HCT116 (cell line): ENCODE data around the gene ZCCHC3. TPM values are rescaled to one million over a fixed set of nuclear protein-coding genes. Genes with fewer than 3 reads are reported as not detected.
A peak's percentile ranks its signal among the peaks of the same experiment; 100 is the strongest.

Experiments used
- ATAC-seq: fragments of 200-7000 bp; cut with Tn5 transposase; 2 replicates; pipeline ENCODE4 v1.9.1; 2020; ENCODE audit warnings: mild to moderate bottlenecking, moderate library complexity
- BruUV-seq: library from RNA; stranded (reverse); fragments of 400-500 nt; replicated peaks from 2 replicates; lab custom pipeline; 2021; lab: Mats Ljungman, UMichigan
- CTCF ChIA-PET: fragments of 300-600 bp; sonication (Branson Sonifier 250); formaldehyde crosslinking; loops from one replicate; lab custom pipeline; 2021; ENCODE audit warnings: antibody characterized with exemption; lab: Charles Lee
- POLR2A ChIA-PET: fragments of 300-600, 350-600 bp; sonication (Branson Sonifier 250); formaldehyde crosslinking; loops from one replicate; lab custom pipeline; 2021; ENCODE audit warnings: antibody characterized with exemption; lab: Charles Lee
- RAD21 ChIA-PET, 2 experiments: fragments of 300-600 bp; sonication (Branson Sonifier 250); formaldehyde crosslinking; loops; one replicate each; lab custom pipeline; 2023; ENCODE audit warnings: low total read pairs in 2 of 2; ENCODE audit not compliant: uncharacterized antibody in 2 of 2, unreplicated experiment in 2 of 2, low non-redundant PET in 1 of 2; lab: Charles Lee
- DNase-seq: peaks from one replicate; pipeline ENCODE4 v3.0.0-alpha.2; 2010; ENCODE audit warnings: low read depth, low spot score
- H2AFZ ChIP-seq: fragments of 200-600 bp; shearing (Covaris generic), sonication (generic); 2 replicates; pipeline ENCODE4 v1.6.1; 2017; ENCODE audit warnings: low read depth, mixed run types, mixed read lengths, antibody characterized with exemption, low read length; ENCODE audit not compliant: poor library complexity, severe bottlenecking
- H3K27ac ChIP-seq: 2 replicates; pipeline ENCODE4 v1.5.1; 2012; ENCODE audit warnings: low read depth, low read length
- H3K27me3 ChIP-seq: fragments of 200-600 bp; sonication (generic); 2 replicates; pipeline ENCODE4 v1.6.1; 2016; ENCODE audit warnings: mixed run types, low read length, mixed read lengths; ENCODE audit not compliant: insufficient read depth
- H3K36me3 ChIP-seq, 2 experiments: fragments of 200-500 bp in 1 of 2; fragments of 200-600 bp in 1 of 2; sonication (Bioruptor generic) in 1 of 2; sonication (generic) in 1 of 2; 2 replicates each; pipeline versions ENCODE4 v1.5.1 to v1.6.1; 2014 to 2016; ENCODE audit warnings: low read length in 2 of 2, inconsistent platforms in 1 of 2, mixed read lengths in 1 of 2, mixed run types in 1 of 2; ENCODE audit not compliant: insufficient read depth in 2 of 2, control insufficient read depth in 1 of 2
- H3K4me1 ChIP-seq, 2 experiments: fragments of 200-600 bp in 1 of 2; sonication (generic) in 1 of 2; 2 replicates each; pipeline versions ENCODE4 v1.5.1 to v1.6.1; 2012 to 2017; ENCODE audit warnings: low read length in 2 of 2, inconsistent platforms in 1 of 2, mild to moderate bottlenecking in 1 of 2, mixed read lengths in 1 of 2, mixed run types in 1 of 2, moderate library complexity in 1 of 2; ENCODE audit not compliant: insufficient read depth in 2 of 2, control insufficient read depth in 1 of 2
- H3K4me2 ChIP-seq: fragments of 200-600 bp; sonication (generic); 2 replicates; pipeline ENCODE4 v1.6.1; 2017; ENCODE audit warnings: mixed run types, low read length, mixed read lengths
- H3K4me3 ChIP-seq, 2 experiments: fragments of 200-600 bp in 1 of 2; sonication (generic) in 1 of 2; replicated peaks in 1 of 2; 2 replicates each; pipeline ENCODE4 v1.5.1; 2011 to 2016; ENCODE audit warnings: low read length in 2 of 2, control low read depth in 1 of 2, low read depth in 1 of 2, mild to moderate bottlenecking in 1 of 2, mixed read lengths in 1 of 2, mixed run types in 1 of 2
- H3K79me2 ChIP-seq: fragments of 200-600 bp; sonication (generic); 2 replicates; pipeline ENCODE4 v1.6.1; 2017; ENCODE audit warnings: mild to moderate bottlenecking, mixed run types, low read length, moderate library complexity, mixed read lengths; ENCODE audit not compliant: insufficient read depth
- H3K9ac ChIP-seq: fragments of 200-600 bp; sonication (generic); 2 replicates; pipeline ENCODE4 v1.6.1; 2016; ENCODE audit warnings: low read length, mixed read lengths
- H3K9me2 ChIP-seq: fragments of 200-600 bp; sonication (generic), shearing (Covaris generic); 2 replicates; pipeline ENCODE4 v1.6.1; 2017; ENCODE audit warnings: mixed run types, mild to moderate bottlenecking, moderate library complexity; ENCODE audit not compliant: insufficient read depth
- H3K9me3 ChIP-seq, 2 experiments: fragments of 200-500 bp in 1 of 2; fragments of 200-600 bp in 1 of 2; sonication (Bioruptor generic) in 1 of 2; sonication (generic) in 1 of 2; 2 replicates each; pipeline ENCODE4 v1.6.1; 2014 to 2017; ENCODE audit warnings: low read length in 2 of 2, mixed read lengths in 2 of 2, inconsistent platforms in 1 of 2, low read depth in 1 of 2, mild to moderate bottlenecking in 1 of 2, mixed run types in 1 of 2, moderate library complexity in 1 of 2; ENCODE audit not compliant: control insufficient read depth in 1 of 2, insufficient read depth in 1 of 2
- H4K20me1 ChIP-seq: fragments of 200-600 bp; sonication (generic), shearing (Covaris generic); 2 replicates; pipeline ENCODE4 v1.6.1; 2017; ENCODE audit warnings: mixed run types, mild to moderate bottlenecking, moderate library complexity; ENCODE audit not compliant: insufficient read depth
- CBX3 ChIP-seq: IDR thresholded peaks from 2 replicates; pipeline ENCODE4 v1.6.1; 2012; ENCODE audit warnings: low read depth
- CEBPB ChIP-seq: IDR thresholded peaks from 2 replicates; pipeline ENCODE4 v1.6.1; 2012; ENCODE audit warnings: low read depth
- EGR1 ChIP-seq: IDR thresholded peaks from 2 replicates; pipeline ENCODE4 v1.6.1; 2012; ENCODE audit warnings: low read depth
- EZH2phosphoT487 ChIP-seq: fragments of 200-600 bp; IDR thresholded peaks from 2 replicates; pipeline ENCODE4 v1.6.1; 2018; ENCODE audit warnings: antibody characterized with exemption, borderline replicate concordance
- FOSL1 ChIP-seq: IDR thresholded peaks from 2 replicates; pipeline ENCODE4 v1.6.1; 2012; ENCODE audit warnings: low read depth
- POLR2A ChIP-seq: IDR thresholded peaks from 2 replicates; pipeline ENCODE4 v1.7.0; 2011; ENCODE audit warnings: borderline replicate concordance; ENCODE audit not compliant: insufficient read depth, insufficient read length; ENCODE audit errors: extremely low read depth
- POLR2AphosphoS5 ChIP-seq: IDR thresholded peaks from 2 replicates; pipeline ENCODE4 v1.6.1; 2011; ENCODE audit warnings: mild to moderate bottlenecking, low read depth, low read length, moderate library complexity
- RAD21 ChIP-seq: IDR thresholded peaks from 2 replicates; pipeline ENCODE4 v1.6.1; 2012; ENCODE audit warnings: low read depth, mild to moderate bottlenecking
- SIN3A ChIP-seq: IDR thresholded peaks from 2 replicates; pipeline ENCODE4 v1.6.1; 2012; ENCODE audit warnings: low read depth
- SP1 ChIP-seq: IDR thresholded peaks from 2 replicates; pipeline ENCODE4 v1.6.1; 2012; ENCODE audit warnings: low read depth
- SRF ChIP-seq: IDR thresholded peaks from 2 replicates; pipeline ENCODE4 v1.6.1; 2012; ENCODE audit warnings: low read depth
- TCF7L2 ChIP-seq: IDR thresholded peaks from 2 replicates; pipeline ENCODE4 v1.7.0; 2011; ENCODE audit warnings: borderline replicate concordance, inconsistent platforms; ENCODE audit not compliant: insufficient read depth, insufficient read length; ENCODE audit errors: extremely low read depth
- YY1 ChIP-seq: IDR thresholded peaks from 2 replicates; pipeline ENCODE4 v1.6.1; 2011; ENCODE audit warnings: low read length, low read depth, moderate library complexity, mild to moderate bottlenecking; ENCODE audit not compliant: insufficient replicate concordance; ENCODE audit errors: extremely low read depth
- ZBTB33 ChIP-seq: IDR thresholded peaks from 2 replicates; pipeline ENCODE4 v1.6.1; 2011; ENCODE audit warnings: mild to moderate bottlenecking, low read length, moderate library complexity; ENCODE audit not compliant: insufficient replicate concordance; ENCODE audit errors: extremely low read depth
- ZFX ChIP-seq: fragments of 450-650 bp; IDR thresholded peaks from 2 replicates; pipeline ENCODE4 v1.6.1; 2017
- intact Hi-C: fragments of 100-400 bp; cut with micrococcal nuclease; formaldehyde crosslinking; loops from 2 replicates; pipeline ENCODE4 v1.10.0; 2022
- total RNA-seq: library from RNA; stranded (reverse); gene quantifications from one replicate; pipeline ENCODE4 v1.2.1, GENCODE V29; 2021; ENCODE audit not compliant: unreplicated experiment
- TF ChIP-seq, protein P1 (sequence below): IDR thresholded peaks from 2 replicates; pipeline ENCODE4 v1.6.1; 2012; ENCODE audit warnings: low read depth
- TF ChIP-seq, protein P2 (sequence below): IDR thresholded peaks from 2 replicates; pipeline ENCODE4 v1.6.1; 2012

Gene ZCCHC3
- total RNA-seq, 1 experiment from 2014 or later = 19.3 TPM

DNA sequence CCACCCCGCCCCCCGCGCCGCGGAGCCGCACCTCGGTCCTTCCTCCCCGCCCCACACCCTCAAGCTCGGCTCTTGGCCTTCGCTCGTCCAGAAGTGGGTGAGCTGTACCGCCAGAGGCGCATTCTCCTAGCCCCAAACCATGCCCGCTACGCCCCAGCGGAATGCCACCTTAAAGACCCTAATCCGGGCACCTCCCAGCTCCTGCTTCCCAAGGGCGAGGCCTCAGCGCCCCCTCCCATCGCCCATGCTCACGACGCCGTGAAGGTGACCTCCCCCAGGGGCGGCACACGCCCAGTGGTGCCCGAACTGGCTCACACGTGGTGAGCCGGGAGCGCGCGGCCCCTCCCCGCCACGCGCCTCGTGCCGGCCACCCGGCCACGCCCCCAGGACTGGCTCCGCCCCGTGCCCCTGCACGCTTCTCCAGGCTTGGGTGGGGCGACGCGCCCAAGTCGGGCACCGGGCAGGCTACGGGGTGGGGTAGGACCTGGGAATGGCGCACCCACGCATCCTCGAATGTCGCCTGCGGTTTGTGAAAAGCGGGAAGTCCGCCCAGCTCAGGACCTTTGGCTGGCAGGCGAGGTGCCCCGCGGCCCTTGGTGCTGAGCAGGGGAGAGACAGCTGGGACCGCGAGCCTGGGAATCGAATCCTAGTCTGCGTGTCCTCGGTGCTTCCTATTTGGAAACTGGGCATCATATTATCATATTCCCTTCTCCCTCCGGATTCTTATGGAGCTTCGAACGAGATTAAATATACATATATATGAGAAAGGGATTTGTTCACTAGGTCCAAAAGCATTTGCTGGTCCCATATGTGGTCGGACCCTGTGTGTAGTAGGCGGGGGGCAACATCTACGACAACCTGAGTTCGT lies 27.0 kb downstream of the ZCCHC3 start:
- ATAC-seq = peak; percentile 64
- H2AFZ ChIP-seq = no peak overlapping the region
- no peaks in the 10 kb centered on the region for H4K20me1 ChIP-seq
- H3K9me2 ChIP-seq = no peaks in the 10 kb centered on the region
- peak overlapping the region; percentile 84 to 87 for H3K4me3 ChIP-seq
- no peaks in the 10 kb centered on the region for H3K27me3 ChIP-seq
- H3K9ac ChIP-seq = peak overlapping the region; percentile 78
- peaks cover 32% of the 10 kb centered on the region for H3K79me2 ChIP-seq
- peaks cover 11 to 48% of the 10 kb centered on the region in 2 experiments; a peak in 3 of 4 replicates for H3K4me1 ChIP-seq
- H3K4me2 ChIP-seq = peak overlapping the region; percentile 90
- POLR2A ChIA-PET = interaction anchor here (0.6 to 3.0 kb wide), 17 partner anchors 9 to 83 kb away, joined by 3 to 12 read pairs (median 4); partner anchors contain the start of genes TRIB3 and ZCCHC3
- intact Hi-C loops = loop anchor here (1.0 to 2.0 kb wide), 2 partner anchors 27 to 58 kb away; partner anchors contain the start of gene ZCCHC3
- RAD21 ChIA-PET = interaction anchor here (0.6 to 1.2 kb wide), 4 partner anchors 23 to 129 kb away, joined by 3 to 4 read pairs (median 3); partner anchors contain the start of gene ZCCHC3 (in 1 of the 2)
- peak; percentile 89 for DNase-seq
- TSS peak; percentile 98 for BruUV-seq
- H3K27ac ChIP-seq = peak overlapping the region; percentile 99
- H3K9me3 ChIP-seq = no peaks in the 10 kb centered on the region
- CTCF ChIA-PET = interaction anchor here (1.1 to 1.2 kb wide), 2 partner anchors 24 to 109 kb away, joined by 3 to 4 read pairs; no protein-coding TSS in a partner anchor
- 0 out of 4 replicates have a peak, but pooled peaks cover 0 to 3% of the 10 kb centered on the region in 2 experiments for H3K36me3 ChIP-seq
- TF ChIP-seq ZFX (no peak; the same call in 1 of the 2 replicates), ZBTB33 (no peak), YY1 (peak; percentile 13), EGR1 (no peak), RAD21 (no peak), EZH2phosphoT487 (no peak), POLR2A (peak; percentile 81), CEBPB (no peak), SRF (no peak), FOSL1 (no peak), SIN3A (no peak), SP1 (no peak), CBX3 (no peak), POLR2AphosphoS5 (peak; percentile 47; the same call in 1 of the 2 replicates), TCF7L2 (no peak)
- TF ChIP-seq, protein P1, sequence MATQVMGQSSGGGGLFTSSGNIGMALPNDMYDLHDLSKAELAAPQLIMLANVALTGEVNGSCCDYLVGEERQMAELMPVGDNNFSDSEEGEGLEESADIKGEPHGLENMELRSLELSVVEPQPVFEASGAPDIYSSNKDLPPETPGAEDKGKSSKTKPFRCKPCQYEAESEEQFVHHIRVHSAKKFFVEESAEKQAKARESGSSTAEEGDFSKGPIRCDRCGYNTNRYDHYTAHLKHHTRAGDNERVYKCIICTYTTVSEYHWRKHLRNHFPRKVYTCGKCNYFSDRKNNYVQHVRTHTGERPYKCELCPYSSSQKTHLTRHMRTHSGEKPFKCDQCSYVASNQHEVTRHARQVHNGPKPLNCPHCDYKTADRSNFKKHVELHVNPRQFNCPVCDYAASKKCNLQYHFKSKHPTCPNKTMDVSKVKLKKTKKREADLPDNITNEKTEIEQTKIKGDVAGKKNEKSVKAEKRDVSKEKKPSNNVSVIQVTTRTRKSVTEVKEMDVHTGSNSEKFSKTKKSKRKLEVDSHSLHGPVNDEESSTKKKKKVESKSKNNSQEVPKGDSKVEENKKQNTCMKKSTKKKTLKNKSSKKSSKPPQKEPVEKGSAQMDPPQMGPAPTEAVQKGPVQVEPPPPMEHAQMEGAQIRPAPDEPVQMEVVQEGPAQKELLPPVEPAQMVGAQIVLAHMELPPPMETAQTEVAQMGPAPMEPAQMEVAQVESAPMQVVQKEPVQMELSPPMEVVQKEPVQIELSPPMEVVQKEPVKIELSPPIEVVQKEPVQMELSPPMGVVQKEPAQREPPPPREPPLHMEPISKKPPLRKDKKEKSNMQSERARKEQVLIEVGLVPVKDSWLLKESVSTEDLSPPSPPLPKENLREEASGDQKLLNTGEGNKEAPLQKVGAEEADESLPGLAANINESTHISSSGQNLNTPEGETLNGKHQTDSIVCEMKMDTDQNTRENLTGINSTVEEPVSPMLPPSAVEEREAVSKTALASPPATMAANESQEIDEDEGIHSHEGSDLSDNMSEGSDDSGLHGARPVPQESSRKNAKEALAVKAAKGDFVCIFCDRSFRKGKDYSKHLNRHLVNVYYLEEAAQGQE = no peak
- TF ChIP-seq, protein P2, sequence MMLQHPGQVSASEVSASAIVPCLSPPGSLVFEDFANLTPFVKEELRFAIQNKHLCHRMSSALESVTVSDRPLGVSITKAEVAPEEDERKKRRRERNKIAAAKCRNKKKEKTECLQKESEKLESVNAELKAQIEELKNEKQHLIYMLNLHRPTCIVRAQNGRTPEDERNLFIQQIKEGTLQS = no peak
